Activated T-cell treated with anti-CD3 and anti-CD28 coated beads for 48 hours (primary cell): ENCODE data around the gene GNAT2.

ENCODE experiments used
- DNase-seq: peaks from one replicate; pipeline ENCODE4 v3.0.0-alpha.2; 2020; ENCODE audit warnings: low read depth

GNAT2 gene

DNA sequence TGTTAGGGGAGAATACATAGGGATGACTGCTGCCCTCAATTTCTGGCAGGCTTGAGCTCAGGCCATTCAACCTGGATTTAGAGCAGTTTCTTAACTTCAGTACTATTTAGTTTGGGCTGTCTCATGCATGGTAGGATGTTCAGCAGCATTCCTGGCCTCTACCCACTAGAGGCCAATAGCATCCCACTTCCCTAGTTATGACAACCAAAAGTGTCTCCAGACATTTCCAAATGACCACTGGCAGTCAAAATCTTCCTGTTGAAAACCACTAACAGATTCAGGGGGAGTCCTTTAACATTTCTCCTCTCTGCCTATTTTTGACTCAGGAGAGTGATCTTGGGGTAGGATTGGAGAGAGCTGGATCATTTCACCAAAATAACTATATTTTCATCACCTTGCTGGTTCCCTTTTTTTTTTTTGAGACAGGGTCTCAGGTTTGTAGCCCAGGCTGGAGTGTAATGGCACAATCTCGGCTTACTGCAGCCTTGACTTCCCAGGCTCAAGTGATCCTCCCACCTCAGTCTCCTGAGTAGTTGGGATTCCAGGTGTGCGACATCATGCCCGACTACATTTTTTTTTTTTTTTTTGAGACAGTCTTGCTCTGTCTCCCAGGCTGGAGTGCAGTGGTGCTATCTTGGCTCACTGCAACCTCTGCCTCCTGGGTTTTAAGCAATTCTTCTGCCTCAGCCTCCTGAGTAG lies 8.7 kb downstream of the GNAT2 start:
- no peak for DNase-seq

DNA sequence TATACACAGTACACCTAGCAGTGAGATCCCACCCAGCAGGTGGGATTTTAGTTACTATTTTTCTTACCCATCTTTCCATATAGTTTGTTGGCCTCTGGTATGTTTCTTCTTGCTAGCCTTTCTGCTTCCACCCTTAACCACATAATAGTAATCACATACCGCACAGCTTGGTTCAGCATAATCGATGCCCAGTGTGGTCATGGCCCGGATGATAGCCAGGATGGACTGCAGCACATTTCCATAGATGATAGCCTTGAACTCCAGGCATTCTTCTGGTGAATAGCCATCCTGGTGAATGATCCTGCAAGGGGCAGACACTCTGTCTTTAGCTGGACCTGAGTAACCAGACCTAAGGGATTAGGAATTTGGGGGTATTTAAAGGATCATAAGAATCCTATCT lies 9.5 kb downstream of the GNAT2 start:
- DNase-seq, result no peak

DNA sequence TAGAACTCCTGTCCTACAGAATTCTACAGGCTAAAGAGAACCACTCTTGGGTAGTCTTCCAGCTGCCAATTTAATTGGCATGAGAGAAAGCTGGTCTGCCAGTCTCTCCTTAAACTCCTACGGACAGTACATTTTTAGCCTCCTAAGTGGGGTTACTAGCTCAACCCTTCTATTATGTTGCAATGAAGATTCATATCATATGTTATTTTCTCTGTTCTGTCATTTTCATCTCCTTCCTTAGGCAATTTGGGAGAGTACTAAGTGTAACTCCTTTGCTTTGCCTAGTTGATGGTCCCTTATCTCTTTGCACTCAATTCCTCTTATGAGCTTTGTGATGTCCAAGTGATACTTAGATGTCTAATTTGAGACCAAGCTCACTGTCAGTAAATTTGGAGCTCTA lies 14.0 kb downstream of the GNAT2 start:
- DNase-seq, result no peak

DNA sequence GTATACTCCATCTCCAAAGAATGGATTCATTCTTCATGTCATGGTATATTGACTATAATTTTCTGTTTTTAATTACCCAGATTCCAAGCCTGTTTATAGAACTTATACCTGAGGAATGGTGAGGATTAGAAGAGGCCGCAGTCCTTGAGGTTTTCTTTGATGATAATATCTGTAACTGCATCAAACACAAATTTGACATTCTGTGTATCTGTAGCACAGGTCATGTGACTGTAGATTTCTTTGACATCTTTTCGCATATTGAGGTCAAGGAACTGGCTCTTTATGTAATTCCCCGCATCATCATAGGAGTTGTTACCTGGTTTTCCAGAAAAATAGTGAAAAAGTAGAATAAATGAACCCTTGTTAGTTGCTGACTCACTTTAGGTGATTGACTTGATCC lies 16.2 kb downstream of the GNAT2 start:
- DNase-seq, result no peak

DNA sequence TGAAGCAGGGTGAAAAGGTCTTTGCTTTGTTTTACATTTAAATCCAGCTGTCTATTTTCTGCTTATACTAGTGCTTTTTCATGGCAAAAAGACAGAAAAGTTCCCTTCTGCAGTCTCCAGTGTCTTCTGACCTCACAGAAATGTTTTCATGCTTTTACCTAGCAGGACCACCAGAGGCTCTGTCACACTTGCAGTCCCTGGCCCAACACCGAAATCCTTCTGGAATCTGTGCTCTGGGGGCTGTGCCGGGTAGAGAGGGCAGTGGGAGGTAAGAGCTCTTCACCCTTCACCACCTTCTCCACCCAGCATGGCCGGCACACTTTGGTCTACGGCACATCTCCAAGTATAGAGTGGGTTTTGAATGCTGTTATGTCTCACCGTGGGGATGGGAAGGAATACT lies 20.8 kb downstream of the GNAT2 start:
- DNase-seq, result no peak

DNA sequence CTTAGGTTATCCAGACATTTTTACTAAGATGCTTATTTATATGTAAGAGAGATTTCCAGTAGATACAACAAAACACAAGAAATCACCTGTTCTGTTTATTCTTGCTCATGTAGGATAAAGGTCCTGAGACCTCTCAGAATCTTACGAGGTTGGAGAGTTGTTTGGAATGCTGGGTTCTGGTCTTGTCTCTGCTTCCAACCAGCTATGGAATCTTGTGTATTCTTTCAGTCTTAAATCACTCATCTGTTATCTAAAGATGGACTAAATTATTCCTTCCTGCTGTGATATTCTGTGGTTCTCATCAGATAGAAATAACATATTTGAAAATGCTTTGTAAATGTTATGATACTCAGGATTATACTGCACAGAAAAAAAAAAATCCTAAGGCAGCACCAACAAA lies 21.3 kb downstream of the GNAT2 start:
- DNase-seq, result no peak

DNA sequence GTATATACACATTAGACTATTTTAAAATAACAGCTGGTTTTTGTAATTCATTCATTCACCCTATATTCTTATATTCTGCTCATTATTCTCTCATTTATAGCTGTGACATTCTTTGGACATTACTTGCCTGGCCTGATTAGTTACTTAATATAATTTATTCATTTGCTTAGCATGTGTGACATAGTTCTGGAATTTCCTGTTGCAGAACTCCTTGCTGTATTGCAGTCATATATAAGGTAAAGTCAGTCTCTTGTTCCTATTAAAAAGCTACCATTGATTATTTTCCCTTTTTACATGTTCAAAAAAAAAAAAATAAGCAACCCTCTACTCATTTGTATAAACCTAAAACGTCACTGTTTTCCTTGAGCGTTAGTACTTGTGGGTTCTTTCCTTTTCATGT lies 23.9 kb downstream of the GNAT2 start:
- DNase-seq, result no peak

DNA sequence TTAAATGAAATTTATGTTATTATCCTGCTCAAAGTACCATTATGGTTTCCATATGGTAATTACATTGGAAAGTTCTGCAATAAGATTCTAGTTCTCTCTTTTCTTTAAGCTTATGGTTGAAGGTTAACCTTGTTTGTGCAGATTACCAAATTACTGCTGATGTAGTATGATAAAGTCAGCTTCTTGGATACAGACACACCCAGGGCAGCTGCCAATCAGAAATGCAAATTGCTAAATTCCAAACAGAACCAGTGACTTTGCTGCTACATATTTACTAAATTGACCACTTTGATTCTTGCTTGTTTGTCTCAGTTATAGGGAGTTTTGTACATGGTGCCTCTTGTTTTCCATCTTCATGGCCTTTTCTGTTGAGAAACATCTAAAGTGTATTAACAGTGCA lies 26.5 kb downstream of the GNAT2 start:
- no peak for DNase-seq

DNA sequence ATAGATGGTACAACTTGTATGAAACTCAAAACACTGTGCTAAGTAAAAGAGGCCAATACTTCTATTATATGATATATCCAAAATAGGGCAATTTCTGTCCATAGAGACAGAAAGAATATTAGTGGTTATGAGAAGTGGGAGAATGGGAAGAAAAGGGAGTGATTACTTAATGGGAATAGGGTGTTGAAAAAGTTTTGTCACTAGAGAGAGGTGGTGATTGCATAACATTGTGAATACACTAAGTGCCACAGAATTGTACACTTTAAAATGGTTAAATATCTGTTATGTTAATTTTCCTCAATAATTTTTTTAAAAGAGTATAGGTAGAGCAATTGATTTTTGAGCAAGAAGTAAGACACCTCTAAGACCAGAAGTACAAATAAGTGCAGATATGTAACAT lies 29.7 kb downstream of the GNAT2 start:
- DNase-seq, result no peak

DNA sequence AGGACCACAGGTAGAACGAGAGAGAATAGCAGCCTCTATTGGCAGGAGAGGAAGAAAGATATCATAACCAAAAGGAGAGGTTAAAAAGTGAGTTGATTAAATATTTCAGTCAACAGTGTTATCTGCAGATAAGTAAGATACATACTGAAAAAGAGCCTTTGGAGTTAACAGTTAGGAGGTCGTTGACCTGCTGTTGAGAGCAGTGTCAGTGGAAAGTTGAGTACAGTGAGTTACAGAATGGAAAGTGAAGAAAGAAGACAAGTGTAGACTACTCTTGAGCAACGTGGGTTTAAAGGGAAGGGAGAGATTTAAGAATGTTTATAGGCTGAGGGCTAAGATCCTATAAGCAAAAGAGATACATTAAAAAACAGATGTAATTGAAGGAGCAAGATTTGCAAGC lies 30.2 kb downstream of the GNAT2 start:
- DNase-seq, result no peak

DNA sequence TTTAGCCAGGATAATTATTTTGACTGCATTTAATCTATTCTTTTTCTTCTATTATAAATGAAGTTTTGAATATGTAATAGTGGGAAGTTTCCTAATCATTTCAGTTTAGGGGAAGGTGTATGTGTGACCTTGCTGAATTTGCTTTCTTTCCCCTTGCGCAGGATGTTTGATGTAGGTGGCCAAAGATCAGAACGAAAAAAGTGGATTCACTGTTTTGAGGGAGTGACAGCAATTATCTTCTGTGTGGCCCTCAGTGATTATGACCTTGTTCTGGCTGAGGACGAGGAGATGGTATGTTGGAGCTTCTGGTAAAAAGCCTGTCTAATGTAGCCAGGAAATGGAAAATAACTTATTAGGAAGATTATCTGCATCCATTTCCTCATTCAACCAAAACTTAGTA lies 33.4 kb downstream of the GNAT2 start:
- DNase-seq, result no peak

DNA sequence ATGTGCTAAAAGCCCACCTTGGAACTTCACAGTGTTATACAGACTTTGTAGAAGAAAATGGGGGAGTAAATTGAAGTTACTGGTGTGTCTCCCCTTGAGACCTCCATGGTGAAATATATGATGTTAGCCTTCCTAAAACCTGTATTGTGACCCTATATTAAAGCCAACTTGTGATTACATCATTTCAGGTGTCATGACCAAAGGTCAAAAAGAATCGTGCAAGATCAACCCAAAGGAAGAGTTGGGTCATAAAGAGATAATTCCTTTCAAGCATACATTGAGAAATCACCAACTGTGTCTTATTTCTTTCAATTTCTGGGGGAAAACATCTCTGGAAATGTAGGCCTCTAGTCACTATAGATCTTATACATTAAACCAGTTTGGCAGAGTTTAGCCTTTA lies 34.6 kb downstream of the GNAT2 start:
- no peak for DNase-seq

DNA sequence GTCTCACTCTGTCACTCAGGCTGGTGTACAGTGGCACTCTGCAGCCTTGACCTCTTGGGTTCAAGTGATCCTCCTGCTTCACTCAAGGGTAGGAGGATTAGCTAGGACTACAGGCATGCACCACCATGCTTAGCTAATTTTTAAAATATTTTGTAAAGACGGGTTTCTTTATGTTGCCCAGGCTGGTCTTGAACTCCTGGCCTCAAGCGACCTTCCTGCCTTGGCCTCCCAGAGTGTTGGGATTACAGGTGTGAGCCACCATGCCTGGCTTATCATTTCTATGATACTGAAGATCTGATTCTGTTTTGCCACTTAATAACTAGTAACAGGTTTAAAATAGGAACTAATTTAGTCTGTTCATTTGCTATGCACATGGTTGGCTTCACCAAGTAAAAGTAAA lies 37.4 kb downstream of the GNAT2 start:
- DNase-seq, result no peak

DNA sequence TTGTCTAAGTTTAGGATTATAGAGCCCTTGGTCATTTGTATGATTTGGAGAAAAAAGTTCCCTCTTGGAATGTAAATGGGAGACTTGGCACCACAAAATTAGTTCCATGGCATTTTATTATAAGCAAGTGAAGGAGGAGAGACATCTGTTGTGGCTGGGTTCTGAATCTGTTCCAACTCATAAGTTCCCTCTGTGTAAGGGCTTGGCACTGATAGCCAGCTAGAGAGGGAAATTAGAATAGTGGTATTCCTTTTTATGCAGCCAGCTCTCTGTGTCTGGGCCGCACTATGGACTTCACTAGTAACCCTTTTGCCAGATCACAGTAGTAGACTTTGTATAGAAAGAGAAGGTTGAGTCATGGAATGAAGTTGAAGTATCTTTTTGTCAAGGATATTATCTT lies 39.9 kb downstream of the GNAT2 start:
- DNase-seq, result no peak

DNA sequence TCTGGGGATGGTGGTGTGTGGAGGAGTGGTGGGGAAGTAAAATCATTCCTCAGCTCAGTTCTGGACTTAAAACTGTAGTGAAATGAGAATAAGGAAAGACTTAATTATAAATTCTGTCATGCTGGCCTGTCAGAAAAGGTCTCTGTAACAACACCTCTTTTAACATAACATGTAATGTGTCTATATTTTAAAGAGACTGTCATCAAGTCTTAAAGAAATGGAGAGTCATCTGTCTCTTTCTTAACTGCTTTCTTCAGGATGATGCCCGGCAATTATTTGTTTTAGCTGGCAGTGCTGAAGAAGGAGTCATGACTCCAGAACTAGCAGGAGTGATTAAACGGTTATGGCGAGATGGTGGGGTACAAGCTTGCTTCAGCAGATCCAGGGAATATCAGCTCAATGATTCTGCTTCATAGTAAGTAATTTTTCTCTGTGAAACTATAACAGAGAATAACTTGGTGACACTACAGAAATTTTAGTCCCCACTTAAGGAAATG lies 40.4 kb downstream of the GNAT2 start:
- no peak for DNase-seq

DNA sequence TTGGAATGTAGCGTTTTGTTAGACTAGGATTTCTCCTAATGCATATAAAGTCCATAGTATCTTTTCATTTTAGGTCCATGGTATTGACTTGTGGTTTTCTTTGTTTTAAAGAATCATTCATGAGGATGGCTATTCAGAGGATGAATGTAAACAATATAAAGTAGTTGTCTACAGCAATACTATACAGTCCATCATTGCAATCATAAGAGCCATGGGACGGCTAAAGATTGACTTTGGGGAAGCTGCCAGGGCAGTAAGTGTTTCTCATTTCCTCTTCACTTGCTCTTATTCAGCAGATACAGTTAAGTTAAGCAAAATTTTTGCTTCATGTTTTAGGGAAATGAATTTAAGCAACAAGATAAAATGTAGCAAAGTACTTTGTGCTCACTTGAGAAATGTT lies 45.6 kb downstream of the GNAT2 start:
- no peak for DNase-seq

DNA sequence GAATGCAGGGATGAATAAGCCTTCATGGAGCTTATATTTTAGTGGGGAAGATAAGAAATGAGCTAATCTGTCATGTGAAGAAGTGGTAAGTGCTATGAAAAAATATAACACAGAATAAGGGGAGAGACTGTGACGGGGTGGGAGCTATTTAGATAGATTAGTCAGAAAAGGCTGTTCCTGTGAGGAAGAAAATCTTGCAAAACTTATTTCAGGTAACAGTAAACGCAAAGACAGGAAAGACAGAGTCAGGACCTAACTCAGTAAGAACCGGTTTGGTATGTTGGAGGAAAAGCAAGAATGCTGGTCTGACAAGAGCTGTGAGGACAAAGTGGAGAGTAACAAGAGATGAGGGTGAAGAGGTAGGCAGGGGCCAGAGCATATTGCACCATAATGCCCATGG lies 49.0 kb downstream of the GNAT2 start:
- no peak for DNase-seq

DNA sequence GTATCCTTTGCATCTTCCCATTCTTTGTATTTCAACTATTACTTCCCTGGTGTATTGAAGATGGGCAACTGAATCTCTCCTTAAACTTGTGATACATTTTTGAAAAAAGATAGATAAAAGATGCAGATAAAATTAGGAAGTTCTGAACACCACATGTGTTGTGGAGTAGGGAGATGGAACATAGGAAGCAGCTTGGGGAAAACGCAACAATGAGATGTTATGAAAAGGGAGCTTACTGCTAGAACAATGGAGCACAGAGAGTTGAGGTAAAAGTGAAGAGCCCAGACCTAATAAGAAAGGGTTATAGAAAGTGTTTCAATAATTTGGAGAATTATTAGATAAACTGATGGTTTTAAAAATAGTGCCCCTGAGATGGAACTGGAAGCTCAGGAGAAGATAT lies 50.1 kb downstream of the GNAT2 start:
- no peak for DNase-seq

DNA sequence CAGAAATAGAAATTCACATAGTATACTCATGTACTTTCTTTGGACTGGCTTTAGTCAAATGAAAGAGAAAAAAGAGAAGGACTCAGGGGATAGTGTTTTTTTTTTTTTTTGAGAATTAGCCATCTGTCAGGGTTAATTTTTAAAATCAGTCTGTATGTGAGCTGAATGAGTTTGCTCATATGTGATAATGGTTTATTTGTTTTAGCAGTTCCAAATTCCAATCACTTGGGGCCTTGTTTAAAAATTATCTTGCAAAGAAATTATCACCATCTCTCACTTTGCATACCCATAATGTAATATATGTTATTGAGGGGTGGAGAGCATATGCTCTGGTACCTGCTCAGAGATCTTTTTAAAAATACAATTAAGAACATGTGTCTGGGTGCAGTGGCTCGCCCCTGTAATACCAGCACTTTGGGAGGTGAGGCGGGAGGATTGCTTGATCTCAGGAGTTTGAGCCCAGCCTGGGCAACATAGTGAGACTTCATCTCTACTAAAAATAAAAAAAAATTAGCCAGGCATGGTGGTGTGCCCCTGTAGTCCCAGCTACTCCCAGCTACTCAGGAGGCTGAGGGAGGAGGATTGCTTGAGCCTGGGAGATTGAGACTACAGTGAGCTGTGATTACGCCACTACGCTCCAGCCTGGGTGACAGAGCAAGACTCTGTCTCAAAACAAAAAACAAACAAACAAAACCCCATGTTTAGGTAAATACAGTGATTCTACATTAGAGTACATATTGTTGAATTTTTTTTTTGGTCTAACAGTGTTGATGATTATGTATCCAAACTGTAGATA lies 51.3 kb downstream of the GNAT2 start:
- DNase-seq, result no peak

DNA sequence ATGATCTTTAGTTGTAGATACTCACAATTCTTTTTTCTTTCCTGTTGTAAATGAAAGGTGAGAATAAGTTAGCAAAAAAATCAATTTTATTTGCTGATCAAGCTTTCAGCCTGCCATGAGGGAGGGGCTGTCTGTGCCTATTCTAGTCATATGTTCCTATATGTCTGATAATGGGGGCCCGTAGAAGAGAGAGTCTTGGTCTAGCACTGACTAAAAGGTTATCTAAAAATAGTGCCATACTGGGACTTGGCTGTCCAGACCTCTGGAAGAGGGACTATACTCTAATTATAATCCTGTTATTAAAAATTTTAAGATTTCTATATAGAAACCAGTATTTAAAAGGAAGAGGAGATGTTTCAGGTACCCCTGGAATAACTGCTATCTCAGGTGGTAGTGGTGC lies 52.4 kb downstream of the GNAT2 start:
- no peak for DNase-seq

DNA sequence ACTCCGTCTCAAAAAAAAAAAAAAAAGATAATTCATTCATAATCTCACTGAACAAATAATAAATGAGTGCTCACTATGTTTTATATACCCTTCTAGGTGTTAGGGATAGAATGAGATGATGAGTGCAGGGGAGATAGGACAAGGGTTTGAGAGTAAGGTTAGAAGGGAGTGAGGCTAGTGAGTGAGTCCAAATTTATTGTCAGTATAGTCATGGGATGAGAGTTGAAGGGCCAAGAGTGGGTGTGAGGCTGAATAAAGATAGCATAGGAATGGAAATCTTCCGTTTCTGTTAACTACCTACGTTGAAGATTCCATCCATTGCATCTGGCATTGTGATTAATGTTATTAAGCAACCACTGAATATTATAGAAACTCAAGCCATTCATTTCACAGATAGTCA lies 54.2 kb downstream of the GNAT2 start:
- DNase-seq, result no peak

DNA sequence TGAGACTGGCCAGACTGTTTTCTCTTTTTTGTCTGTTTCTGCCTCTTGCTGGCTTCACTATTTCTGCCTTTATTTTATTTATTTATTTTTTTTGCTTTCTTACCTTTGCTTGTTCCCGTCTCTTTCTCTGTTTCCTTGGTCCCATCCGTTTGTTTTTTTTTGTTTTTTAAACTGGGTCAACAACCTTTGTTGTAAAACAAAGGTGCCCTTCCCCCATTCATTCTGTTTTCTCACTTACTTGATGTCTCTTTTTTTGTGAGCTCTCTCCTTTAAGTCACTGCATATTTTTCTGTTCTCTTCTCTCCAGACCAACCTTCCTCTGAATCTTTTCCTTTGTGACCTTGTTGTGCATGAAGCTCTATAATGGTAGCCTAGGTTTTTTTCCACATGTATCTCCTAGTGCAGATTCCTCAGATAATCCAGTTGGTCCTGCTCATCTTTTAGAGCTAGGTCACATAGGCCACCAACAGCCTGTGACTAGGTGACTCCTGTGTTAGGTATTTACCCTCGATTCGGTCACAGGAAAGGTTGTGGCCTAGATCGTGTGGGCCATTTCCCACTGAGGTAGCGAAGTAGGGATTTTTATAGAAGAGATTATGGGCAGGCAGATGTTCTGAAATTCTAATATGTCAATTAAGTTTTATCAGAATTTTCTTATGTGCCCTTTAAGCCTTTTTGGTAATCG lies 55.1 kb downstream of the GNAT2 start:
- no peak for DNase-seq

DNA sequence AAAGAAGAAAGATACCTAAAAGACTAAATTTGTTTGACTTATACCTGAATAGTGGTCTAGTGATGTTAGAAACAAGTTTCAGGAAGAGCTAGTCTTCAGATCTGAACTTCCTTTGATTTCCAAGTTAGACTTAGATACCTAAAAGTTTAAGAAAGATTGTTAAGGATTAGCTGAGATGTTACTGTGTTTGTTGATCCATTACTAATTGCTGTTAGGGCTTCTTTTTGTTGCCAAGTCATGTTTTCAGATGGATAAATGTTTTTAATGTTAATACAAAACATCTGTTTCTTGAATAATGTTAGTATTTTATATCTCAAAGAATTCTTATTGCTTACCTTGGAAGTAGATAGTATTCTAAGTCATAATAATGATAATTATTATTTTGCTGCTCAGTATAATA lies 59.4 kb downstream of the GNAT2 start:
- no peak for DNase-seq
